ENCODE measurements around the gene OPCML. TPM values are rescaled to one million over a fixed set of nuclear protein-coding genes. Genes with fewer than 3 reads are reported as not detected.

OPCML gene
- total RNA-seq, 1 experiment from 2014 or later = 0.07 TPM

- in situ Hi-C loops (cut with HindIII; ENCODE audit: low pct_unique_long_range_greater_than_20kb, low sequenced_read_pairs) = no loop called here
- DNase-seq (ENCODE audit: low read depth) = no peak
Observed at GRCh38 chr11:132504501-132505041, 1027.7 kb downstream of the OPCML start.

GRCh38 chr11:132501356-132501755 lies 1030.9 kb downstream of the OPCML start:
- no peak for DNase-seq (ENCODE audit: low read depth)
- in situ Hi-C loops (cut with HindIII; ENCODE audit: low pct_unique_long_range_greater_than_20kb, low sequenced_read_pairs) = no loop called here

- DNase-seq (ENCODE audit: low read depth) = no peak
- in situ Hi-C loops (cut with HindIII; ENCODE audit: low pct_unique_long_range_greater_than_20kb, low sequenced_read_pairs) = no loop called here
Observed at GRCh38 chr11:132499661-132500060, 1032.6 kb downstream of the OPCML start.

- in situ Hi-C loops (cut with HindIII; ENCODE audit: low pct_unique_long_range_greater_than_20kb, low sequenced_read_pairs) = no loop called here
- DNase-seq (ENCODE audit: low read depth) = peak; percentile 30
Observed at GRCh38 chr11:132496341-132496740, 1036.0 kb downstream of the OPCML start.

GRCh38 chr11:132493801-132494200 lies 1038.5 kb downstream of the OPCML start:
- DNase-seq (ENCODE audit: low read depth) = no peak
- in situ Hi-C loops (cut with HindIII; ENCODE audit: low pct_unique_long_range_greater_than_20kb, low sequenced_read_pairs) = no loop called here

- no peak for DNase-seq (ENCODE audit: low read depth)
- in situ Hi-C loops (cut with HindIII; ENCODE audit: low pct_unique_long_range_greater_than_20kb, low sequenced_read_pairs) = no loop called here
Observed at GRCh38 chr11:132490978-132491377, 1041.3 kb downstream of the OPCML start.

- in situ Hi-C loops (cut with HindIII; ENCODE audit: low pct_unique_long_range_greater_than_20kb, low sequenced_read_pairs) = no loop called here
- no peak for DNase-seq (ENCODE audit: low read depth)
Observed at GRCh38 chr11:132486060-132486459, 1046.2 kb downstream of the OPCML start.

GRCh38 chr11:132475026-132475425 lies 1057.3 kb downstream of the OPCML start:
- DNase-seq (ENCODE audit: low read depth) = no peak
- in situ Hi-C loops (cut with HindIII; ENCODE audit: low pct_unique_long_range_greater_than_20kb, low sequenced_read_pairs) = no loop called here

- in situ Hi-C loops (cut with HindIII; ENCODE audit: low pct_unique_long_range_greater_than_20kb, low sequenced_read_pairs) = no loop called here
- DNase-seq (ENCODE audit: low read depth) = no peak
Observed at GRCh38 chr11:132472411-132473172, 1059.7 kb downstream of the OPCML start.

- DNase-seq (ENCODE audit: low read depth) = no peak
- in situ Hi-C loops (cut with HindIII; ENCODE audit: low pct_unique_long_range_greater_than_20kb, low sequenced_read_pairs) = no loop called here
Observed at GRCh38 chr11:132471466-132471865, 1060.8 kb downstream of the OPCML start.

- DNase-seq (ENCODE audit: low read depth) = no peak
- in situ Hi-C loops (cut with HindIII; ENCODE audit: low pct_unique_long_range_greater_than_20kb, low sequenced_read_pairs) = no loop called here
Observed at GRCh38 chr11:132466983-132467382, 1065.3 kb downstream of the OPCML start.

GRCh38 chr11:132464939-132465338 lies 1067.4 kb downstream of the OPCML start:
- no peak for DNase-seq (ENCODE audit: low read depth)
- in situ Hi-C loops (cut with HindIII; ENCODE audit: low pct_unique_long_range_greater_than_20kb, low sequenced_read_pairs) = no loop called here

- DNase-seq (ENCODE audit: low read depth) = no peak
- in situ Hi-C loops (cut with HindIII; ENCODE audit: low pct_unique_long_range_greater_than_20kb, low sequenced_read_pairs) = no loop called here
Observed at GRCh38 chr11:132464003-132464342, 1068.3 kb downstream of the OPCML start.

GRCh38 chr11:132463295-132464002 lies 1068.9 kb downstream of the OPCML start:
- in situ Hi-C loops (cut with HindIII; ENCODE audit: low pct_unique_long_range_greater_than_20kb, low sequenced_read_pairs) = no loop called here
- DNase-seq (ENCODE audit: low read depth) = no peak

GRCh38 chr11:132459736-132460135 lies 1072.6 kb downstream of the OPCML start:
- in situ Hi-C loops (cut with HindIII; ENCODE audit: low pct_unique_long_range_greater_than_20kb, low sequenced_read_pairs) = no loop called here
- no peak for DNase-seq (ENCODE audit: low read depth)

GRCh38 chr11:132457445-132457844 lies 1074.9 kb downstream of the OPCML start:
- no peak for DNase-seq (ENCODE audit: low read depth)
- in situ Hi-C loops (cut with HindIII; ENCODE audit: low pct_unique_long_range_greater_than_20kb, low sequenced_read_pairs) = no loop called here

- in situ Hi-C loops (cut with HindIII; ENCODE audit: low pct_unique_long_range_greater_than_20kb, low sequenced_read_pairs) = no loop called here
- no peak for DNase-seq (ENCODE audit: low read depth)
Observed at GRCh38 chr11:132456751-132457328, 1075.5 kb downstream of the OPCML start.

GRCh38 chr11:132455044-132455443 lies 1077.3 kb downstream of the OPCML start:
- in situ Hi-C loops (cut with HindIII; ENCODE audit: low pct_unique_long_range_greater_than_20kb, low sequenced_read_pairs) = no loop called here

GRCh38 chr11:132453406-132453805 lies 1078.9 kb downstream of the OPCML start:
- in situ Hi-C loops (cut with HindIII; ENCODE audit: low pct_unique_long_range_greater_than_20kb, low sequenced_read_pairs) = no loop called here
- DNase-seq (ENCODE audit: low read depth) = no peak

More at GRCh38 chr11:132455044-132455443, 1077.3 kb downstream of the OPCML start:
- no peak for DNase-seq (ENCODE audit: low read depth)
